CD4-positive, alpha-beta T cell treated with Interleukin-17A for 1 hour (primary cell): ENCODE measurements around the gene PLEK2.
"Not testable (repeated sequence)": the region's sequence is repeated elsewhere in the genome, so short reads cannot be mapped to it uniquely, and the experiment has no call there.

Experiments
- DNase-seq: peaks from one replicate; pipeline ENCODE4 v3.0.0-alpha.2; 2020

The PLEK2 gene

DNA sequence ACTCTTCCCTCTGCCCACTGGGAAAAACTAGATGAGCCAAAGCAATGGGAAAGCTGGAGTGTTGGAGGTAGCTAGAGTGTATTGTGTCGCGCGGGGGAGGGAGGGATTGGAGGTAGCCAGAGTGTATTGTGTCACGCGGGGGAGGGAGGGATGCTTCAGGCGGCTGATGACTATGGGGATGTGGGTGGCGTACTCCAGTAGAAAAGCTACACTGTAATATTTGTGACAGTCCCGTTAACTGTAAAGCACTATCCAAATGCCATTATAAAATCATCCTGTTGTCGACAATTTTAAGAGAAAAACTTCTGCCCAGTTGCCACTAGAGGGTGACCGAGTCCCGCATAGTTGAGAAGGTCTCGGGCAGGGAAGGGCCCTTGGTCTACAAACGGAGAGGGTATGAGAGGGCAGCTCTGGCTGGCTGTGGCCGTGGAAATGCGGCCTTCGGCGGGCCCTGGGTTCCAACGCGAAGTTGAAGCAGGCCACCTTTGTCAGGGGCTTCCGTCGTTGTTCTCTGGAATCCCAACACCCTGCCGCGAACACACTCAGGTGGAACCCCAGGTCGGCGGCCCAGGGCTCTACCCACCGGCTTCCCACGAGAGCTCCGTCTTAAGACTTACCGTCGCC lies 15.1 kb upstream of the PLEK2 start:
- DNase-seq, result peak; percentile 82

DNA sequence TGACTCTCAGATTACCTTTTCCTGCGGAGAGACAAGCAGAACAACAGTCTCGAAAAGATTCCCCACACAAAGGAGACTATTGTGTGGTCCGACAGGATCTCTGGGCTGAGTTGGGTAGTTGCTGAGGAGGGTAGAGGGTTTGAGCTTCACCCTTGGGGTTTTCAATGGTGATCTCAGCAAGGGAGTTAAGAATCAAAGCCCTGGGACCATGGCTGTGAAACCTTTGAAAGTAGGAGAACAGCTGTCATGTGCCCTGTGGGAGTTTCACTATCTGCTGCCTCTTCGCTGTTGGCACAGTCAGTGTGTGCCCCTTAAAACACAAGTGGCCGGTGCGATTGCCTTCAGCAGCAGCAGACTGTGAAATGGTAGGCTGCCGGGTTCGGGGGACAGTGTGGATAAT lies 14.2 kb upstream of the PLEK2 start:
- DNase-seq, result no peak

DNA sequence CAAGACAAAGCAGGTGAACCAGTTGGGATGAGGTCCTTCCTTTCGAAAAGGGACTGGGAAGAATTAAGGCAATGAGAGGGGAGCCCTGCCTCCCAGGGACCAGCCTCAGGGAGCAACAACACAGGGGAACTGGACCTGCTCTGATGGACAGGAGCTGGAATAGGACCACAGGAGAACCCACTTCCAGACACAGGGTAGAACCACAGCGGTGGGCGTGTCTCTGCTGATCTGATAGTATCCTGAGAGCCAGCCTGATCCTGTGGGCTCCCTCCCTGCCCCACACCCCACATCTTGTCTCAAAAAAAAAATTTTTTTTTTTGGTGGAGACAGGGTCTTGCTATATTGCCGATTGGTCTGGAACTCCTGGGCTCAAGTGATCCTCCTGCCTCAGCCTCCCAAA lies 13.6 kb upstream of the PLEK2 start:
- DNase-seq, result no peak

DNA sequence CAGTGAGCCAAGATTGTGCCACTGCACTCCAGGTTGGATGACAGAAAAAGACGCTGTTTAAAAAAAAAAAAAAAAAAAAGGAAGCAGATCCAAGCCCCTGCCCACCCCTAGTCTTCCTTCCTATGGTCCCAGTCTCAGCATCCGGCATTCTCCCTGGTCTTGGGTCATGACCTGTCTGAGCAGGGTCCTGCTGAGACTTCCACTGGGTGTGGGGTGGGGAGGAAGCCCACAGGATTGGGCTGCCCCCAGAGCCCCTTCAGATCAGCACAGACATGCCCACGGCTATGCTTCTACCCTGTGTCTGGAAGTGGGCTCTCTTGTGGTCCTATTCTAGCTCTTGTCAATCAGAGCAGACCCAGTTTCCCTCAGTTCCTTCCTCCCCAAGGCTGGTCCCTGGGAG lies 12.6 kb upstream of the PLEK2 start:
- DNase-seq, result no peak

DNA sequence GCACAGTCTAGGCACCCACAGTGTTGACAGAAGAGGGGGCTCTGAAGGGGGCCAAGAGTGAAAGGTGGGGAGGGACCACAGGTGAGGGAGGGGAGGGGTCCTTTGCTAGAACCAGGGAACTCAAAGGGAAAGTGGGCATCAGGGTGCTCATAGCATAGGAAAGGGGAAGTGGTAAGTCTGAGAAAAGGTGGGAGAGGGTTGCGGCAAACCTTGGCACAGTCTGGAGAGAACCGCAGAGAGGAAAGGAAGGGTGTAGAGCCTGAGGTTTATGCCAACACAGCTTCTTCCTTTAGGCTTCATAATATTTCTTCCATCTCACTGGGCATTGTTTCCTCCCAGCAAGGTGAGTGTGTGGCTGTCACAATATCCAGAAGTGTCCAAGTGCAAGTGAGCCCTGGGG lies 11.5 kb upstream of the PLEK2 start:
- DNase-seq, result no peak

DNA sequence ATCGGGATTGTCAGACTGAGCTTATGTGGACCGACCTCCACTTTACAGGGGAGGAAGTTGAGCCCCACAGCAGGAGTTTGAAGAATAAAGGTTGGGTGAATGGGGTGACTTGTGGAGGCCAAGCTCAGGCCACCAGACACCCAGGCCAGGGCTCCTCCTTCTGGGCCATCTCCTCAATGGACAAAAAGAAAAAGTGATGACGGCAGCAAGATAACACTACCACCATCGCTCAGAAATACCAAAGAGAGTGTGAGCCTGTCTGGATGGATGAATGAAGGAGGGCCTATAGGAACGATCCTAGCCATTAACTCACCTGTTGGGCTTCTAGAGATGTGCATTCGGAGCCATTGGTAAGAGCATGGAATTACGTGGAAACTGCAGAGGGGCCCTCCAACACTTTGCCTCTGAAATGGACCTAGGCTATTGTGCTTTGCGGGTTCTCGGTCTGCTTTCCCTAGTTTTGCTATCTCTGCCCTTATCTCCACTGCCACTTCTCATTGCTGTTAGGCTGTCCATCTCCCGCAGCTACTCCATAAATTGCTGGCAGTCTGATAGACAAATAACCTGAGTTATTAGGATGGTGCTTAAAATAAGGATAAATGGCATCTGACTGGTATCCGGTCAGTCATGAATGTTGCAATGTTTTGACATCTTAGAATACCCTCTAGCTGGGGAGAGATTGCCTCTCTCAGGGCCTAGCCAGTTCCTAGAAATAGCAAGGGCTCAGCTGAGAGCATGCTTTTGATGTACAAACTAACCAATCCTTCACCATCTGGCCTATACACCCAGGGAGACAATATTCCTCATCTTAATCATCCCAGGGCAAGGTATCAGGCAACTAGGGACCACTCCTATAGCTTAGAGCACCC lies 9.6 kb upstream of the PLEK2 start:
- no peak for DNase-seq

DNA sequence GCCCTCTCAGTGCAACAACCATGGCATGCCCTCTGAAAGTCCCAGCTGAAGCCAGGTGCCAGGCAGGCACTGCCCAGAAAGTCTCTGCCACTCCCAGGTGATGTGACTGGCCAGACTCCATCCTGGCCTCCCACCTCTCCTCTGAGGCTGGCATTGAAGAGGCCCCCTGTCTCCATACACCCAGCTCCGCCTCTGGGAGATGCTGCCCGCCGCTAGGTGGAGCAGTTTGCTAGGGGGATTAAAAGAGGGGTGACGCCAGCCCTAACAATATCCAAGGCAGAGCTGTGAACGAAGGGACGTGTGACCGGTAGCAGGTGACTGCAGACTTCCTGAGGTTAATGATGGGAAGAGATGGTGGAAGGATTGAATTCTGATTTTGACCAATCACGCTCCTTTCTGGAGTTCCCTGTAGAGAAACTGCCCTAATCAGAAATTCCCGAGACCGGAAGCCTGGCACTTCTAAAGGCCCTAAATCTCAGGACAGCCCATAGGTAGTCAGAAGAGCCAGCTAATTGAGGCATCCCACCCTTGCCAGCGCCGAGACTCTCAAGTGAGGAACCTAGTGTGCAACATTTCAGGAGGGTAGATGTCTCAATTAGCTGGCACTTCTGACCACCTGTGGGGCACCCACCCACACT lies 8.3 kb upstream of the PLEK2 start:
- DNase-seq, result peak; percentile 26

DNA sequence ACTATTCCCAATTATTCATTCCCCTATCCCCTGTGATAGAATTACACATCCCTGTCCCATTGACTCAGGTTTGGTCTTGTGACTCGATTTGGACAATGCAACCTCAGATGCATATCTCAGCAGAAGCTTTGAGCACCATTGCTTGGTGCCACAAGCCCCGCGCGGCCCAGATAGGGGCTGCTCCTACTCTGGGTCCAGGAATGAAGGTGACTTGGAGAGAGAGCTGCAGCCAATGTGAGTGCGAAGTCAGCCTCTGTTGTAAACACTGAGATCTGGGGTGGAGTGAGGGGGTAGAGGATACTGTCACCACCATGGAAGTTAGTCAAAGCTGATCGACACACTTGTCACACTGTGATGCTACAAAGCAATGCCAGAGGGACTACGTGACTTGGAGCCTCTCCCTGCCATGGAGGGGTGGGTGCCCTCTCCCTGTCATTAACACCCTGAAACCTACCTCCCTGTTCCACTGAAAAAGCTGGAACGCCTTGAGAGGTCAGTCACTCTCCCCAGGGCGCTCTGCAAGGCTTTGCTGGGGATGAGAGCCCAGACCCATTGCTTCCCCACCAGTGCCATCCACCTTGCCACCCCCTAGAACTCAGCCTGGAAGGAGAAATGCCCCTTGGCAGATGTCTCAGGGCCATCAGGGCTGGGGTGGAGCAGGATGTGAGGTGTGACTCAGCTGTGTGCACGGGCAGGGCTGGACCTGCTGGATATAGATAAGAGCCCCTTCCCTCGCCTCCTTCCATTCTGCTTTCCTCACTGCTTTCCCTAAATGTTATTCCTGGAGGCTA lies 6.6 kb upstream of the PLEK2 start:
- no peak for DNase-seq

DNA sequence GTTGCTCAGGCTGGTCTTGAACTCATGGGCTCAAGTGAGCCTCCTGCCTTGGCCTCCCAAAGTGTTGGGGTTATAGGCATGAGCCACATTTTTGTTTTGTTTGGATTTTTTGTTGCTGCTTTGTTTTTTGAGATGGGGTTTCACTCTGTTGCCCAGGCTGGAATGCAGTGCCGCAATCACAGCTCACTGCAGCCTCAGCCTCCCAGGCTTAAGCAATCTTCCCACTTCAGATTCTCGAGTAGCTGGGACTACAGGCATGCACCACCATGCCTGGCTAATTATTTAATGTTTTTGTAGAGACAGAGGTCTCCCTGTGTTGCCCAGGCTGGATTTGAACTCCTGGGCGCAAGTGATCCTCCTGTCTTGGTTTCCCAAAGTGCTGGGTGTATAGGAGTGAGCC lies 5.7 kb upstream of the PLEK2 start:
- no peak for DNase-seq

DNA sequence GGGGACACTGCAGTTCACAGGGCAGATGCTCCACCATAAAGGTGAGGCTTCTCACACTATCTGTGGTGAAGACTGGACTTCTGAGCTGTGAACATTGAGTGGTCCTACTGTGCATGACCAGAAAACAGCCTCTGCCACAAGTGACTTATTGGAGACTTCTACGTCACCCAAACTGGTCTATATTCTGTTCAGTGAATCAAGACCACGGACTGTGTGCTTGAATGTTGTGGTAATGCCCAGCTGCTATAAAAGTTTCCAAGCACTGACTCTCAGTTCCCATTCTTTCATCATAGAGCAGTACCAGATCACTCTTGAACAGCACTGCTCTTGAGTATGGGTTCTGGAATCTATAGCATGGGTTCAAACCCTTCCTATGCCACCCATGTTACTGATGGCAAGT lies 4.8 kb upstream of the PLEK2 start:
- no peak for DNase-seq

DNA sequence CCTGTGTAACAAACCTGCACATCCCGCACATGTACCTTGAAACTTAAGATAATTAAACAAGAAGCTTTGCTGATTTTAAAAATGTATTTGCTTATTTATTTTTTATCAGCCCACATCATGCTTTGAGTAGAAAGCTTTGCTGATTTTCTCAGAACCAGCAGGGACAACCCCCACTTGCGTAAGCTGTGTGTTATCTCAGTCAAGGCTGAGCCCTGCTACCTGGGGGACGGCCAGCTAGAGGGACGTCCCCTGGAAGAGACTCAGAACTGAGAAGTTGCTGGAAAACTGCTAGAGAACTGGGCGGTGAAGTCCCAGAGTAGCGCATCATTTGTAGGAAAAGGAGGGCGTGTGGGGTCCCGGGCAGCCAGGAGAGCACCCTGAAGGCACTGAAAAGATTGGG lies 4.1 kb upstream of the PLEK2 start:
- no peak for DNase-seq

DNA sequence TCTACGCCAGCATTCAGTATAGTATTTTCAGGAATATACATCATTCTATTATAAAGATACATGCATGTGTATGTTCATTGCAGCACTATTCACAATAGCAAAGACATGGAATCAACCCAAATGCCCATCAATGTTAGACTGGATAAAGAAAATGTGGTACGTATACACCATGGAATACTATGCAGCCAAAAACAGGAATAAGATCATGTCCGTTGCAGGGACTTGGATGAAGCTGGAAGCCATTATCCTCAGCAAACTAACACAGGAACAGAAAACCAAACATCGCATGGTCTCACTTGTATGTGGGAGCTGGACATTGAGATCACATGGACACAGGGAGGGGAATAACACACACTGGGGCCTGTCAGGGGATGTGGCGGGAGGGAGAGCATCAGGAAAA lies 3.6 kb upstream of the PLEK2 start:
- DNase-seq, result not testable (repeated sequence)

DNA sequence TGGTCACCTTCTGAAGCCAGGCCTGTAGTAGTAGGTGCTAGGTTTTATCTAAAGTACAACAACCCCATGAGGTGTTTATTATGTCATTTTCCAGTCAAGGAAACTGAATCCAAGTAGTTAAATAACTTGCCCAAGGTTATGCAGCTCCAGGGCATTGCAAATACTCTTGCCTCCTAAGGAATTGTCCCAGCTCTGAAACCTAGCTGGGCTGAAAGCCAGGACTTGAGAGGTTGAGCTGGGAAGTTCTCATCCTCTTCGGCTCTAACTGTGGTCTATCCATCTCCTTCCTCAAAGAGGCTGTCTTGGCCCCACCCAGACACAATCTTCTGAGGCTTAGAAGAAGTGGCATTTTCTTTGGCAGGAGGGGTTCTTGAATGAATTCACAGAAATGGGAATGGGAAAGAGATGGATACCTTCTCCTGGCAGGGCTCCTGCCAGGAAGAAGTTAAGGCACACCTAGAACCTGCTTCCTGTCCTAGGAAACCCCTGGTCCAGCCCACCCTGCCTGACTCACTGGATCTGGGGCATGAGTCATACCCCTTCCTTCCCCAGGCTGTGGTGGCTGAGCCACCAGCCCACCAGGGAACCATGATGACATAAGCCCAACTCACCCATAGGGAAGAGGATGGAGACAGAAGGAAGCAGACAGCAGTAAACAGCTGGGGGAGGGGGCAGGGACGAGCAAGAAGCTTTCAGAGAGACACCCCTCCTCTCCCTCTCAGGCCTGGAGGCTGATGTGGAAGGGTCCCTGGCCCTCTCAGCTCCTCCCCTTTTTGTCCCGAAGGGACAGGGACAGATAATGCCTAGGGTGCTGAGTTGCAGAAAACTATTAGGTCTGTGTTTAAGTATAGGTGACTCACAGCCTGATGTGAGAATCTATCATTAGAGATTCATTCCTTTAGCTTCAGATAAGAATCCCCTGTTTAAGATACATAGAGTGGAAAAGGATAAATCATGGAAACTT lies 2.1 kb upstream of the PLEK2 start:
- DNase-seq, result no peak

DNA sequence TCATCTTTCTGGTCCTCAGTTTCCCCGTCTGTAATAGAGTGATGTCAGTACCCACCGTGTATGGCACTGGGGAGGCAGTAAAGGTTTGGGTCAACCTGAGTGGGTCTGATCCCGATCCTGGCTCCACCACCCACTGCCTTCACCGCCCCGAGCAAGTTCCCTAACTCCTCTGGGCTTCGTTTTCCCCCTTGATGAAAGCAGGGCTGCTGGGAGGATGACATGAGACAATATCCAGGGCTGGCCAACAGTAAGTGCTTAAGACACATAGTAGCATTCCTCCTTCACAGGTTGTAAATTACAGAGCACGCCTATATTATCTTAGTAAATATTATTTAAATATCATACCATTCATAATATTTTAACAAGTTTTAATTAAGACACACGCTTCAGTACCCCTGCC lies 595 bp downstream of the PLEK2 start:
- no peak for DNase-seq

DNA sequence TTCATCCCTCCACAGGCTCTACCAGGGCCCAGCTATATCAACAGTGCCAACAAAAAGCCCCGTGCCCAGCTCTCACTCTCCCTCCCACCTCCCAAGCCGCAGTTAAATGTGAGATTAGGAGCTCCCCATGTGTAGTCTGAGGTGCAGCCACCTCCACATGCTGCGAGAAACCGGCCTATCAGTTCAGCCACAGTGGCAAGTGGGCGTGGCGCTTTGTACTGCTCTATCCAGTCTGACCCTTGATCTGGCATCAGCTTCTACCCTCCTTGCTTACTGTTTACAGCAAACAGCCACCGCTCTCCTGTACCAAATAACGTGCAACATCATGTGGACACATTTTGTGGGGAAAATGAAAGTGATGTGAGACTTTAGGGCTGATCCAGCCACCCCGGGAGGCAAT lies 1.7 kb downstream of the PLEK2 start:
- no peak for DNase-seq

DNA sequence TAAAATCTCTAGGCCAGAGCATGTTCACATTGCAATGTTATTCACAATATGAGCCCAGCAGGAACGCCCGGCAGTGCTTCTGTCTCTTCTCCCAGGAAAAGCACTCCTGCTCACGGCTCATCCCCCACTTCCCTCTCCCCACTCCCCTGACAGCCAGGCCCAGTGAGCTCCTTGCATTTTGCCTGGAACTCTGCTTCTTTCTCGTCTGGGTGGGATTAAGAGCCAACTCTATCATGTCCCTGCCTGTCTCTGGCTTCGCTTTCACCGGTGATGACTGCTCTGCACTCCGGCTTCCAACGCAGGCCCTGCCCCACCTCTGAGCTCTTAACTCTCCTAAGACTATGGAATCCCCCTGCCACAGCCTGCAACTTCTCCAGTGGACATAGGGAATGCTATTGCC lies 2.5 kb downstream of the PLEK2 start:
- no peak for DNase-seq

DNA sequence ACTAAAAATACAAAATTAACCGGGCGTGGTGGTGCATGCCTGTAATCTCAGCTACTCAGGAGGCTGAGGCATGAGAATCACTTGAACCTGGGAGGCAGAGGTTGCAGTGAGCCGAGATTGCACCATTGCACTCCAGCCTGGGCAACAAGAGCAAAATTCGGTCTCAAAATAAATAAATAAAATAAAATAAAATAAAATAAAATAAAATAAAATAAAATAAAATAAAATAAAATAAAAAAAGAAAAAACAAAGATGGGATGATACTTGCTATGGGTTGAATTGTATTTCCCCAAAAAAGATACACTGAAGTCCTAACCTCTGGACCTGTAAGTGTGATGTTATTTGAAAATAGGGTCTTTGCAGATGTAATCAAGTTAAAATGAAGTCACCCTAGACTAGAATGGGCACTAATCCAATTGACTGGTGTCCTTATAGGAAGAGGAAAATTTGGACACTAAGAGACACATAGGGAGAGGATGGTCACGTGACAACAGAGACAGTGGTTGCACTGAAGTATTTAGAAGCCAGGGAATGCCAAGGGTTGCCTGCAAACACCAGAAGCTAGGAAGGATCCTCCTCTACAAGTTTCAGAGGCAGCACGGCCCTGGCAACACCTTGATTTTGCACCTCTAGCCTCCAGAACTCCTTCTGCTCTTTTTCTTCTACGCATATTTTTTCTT lies 3.7 kb downstream of the PLEK2 start:
- DNase-seq, result not testable (repeated sequence)

DNA sequence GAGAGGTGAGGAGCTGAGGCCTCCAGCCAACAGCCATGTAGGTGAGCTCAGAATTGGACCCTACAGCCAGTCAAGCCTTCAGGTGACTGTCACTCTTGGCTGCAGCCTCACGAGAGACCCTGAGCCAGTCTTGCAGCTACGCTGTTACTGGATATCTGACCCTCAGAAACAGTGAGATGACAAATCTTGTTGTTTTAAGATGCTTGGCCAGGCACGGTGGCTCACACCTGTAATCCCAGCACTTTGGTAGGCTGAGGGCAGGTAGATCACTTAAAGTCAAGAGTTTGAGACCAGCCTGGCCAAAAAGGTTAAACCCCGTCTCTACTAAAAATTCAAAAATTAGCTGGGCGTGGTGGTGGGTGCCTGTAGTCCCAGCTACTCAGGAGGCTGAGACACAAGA lies 6.2 kb downstream of the PLEK2 start:
- DNase-seq, result no peak

DNA sequence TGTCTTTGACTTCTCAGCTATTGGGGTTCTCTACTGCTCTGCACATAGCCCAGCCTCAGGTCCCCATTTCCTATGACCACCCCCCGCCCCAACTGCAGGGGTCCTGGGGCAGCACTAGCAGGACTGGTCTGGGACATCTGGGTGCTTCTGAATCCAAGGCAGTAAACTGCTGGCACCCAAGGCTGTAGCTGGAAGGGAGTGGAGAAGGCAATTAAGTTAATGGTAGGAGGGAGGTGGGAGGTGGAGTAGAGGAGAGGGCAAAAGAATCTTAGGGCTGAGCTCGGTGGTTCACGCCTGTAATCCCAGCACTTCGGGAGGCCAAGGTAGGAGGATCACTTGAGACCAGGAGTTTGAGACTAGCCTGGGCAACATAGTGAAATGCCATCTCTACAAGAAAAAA lies 11.5 kb downstream of the PLEK2 start:
- DNase-seq, result no peak

DNA sequence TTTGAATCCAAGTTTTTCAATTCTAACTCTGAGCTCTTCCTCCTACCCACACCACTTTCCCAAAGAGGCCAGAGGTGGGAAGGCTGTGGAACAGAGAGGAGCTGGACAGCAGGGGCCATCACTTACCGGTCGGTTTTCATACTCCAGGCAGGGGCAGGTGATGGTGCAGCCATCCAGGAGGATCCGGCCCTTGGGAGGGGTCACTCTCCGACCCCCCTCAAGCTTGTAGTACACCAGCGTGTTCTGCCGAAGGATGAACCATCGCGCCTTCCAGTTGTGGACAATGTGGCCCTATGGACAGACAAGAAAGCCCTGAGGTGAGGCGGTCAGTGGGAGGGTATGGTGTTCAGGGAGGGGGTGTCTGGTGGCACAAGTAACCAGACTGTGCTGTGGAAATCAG lies 14.4 kb downstream of the PLEK2 start:
- DNase-seq, result no peak

DNA sequence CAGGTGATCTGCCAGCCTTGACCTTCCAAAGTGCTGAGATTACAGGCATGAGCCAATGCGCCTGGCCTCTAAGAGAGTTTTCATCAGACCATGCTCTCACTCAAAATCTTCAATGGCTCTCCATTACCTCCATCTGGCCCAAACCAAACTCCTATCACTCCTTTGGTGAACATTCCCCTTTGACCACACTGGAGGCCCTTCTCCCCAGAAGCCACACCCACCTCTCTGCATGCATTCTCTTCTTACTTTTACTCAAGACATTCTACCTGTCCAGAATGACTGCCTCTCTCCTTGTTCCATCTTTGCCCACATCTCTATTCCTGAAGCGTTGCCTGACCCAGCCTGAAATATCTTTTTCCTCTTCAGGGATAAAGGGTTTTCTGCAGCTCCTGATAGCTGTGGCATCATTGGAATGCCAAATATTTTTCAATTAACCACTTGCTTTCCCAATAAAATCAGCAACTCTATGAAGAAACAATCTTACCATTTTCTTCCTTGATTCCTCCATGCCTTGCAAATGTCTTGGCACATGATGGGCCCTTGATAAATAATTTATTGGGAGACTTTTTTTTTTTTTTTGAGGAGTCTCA lies 15.5 kb downstream of the PLEK2 start:
- no peak for DNase-seq
